ENCODE results near the gene ATXN1. TPM values are rescaled to one million over a fixed set of nuclear protein-coding genes. Genes with fewer than 3 reads are reported as not detected.

The ATXN1 gene
- total RNA-seq, 4 donors from 2014 or later: 16.3 to 52.2 (median 25.7) TPM

GRCh38 chr6:16415677-16416076, 345.6 kb downstream of the ATXN1 start:
- H3K4me3 ChIP-seq (ENCODE audit: low read depth, poor library complexity, severe bottlenecking): no peak overlapping the region
- 84 to 88% methylated on average over 6 of the region's 6 CpGs for WGBS, 2 donors
- no peak for DNase-seq (ENCODE audit: low spot score in 2 of 2)
- TF ChIP-seq CTCF (IDR thresholded peaks at IDR 0.05) (no peak), POLR2A (IDR thresholded peaks at IDR 0.05) (no peak)
- intact Hi-C loops (cut with DNase I; ENCODE audit: low total_unique reads): no loop called here

- no peak overlapping the region for H3K4me3 ChIP-seq (ENCODE audit: low read depth, poor library complexity, severe bottlenecking)
- 51 to 61% methylated on average over 5 of the region's 5 CpGs for WGBS, 2 donors
- intact Hi-C loops (cut with DNase I; ENCODE audit: low total_unique reads): no loop called here
- TF ChIP-seq CTCF (IDR thresholded peaks at IDR 0.05): no peak
- TF ChIP-seq POLR2A (IDR thresholded peaks at IDR 0.05): no peak
- no peak for DNase-seq (ENCODE audit: low spot score in 2 of 2)
Measured at GRCh38 chr6:16414205-16414604, 347.1 kb downstream of the ATXN1 start.

GRCh38 chr6:16413399-16413798, 347.9 kb downstream of the ATXN1 start:
- TF ChIP-seq POLR2A (IDR thresholded peaks at IDR 0.05) (no peak), CTCF (IDR thresholded peaks at IDR 0.05) (no peak)
- no peak for DNase-seq (ENCODE audit: low spot score in 2 of 2)
- 70 to 78% methylated on average over 4 of the region's 4 CpGs for WGBS, 2 donors
- no peak overlapping the region for H3K4me3 ChIP-seq (ENCODE audit: low read depth, poor library complexity, severe bottlenecking)
- intact Hi-C loops (cut with DNase I; ENCODE audit: low total_unique reads): no loop called here

DNA sequence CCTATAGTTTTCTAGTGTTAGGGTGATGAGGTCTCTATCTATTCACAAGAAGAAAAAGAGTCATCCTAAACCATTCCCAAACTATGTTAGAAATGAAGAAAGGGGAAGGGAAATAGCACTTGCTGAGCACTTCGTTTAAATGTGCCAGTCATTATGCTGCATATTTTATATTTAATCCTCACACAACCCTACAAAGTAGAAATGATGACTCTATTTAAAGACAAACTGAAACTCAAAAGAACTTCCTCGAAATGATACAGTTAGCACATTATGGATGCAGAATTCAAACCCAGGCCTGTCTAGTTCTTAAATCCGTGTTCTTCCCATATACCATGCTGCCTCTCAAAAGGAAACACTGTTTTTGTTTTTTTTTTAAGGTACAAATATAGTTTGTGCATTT, 348.3 kb downstream of the ATXN1 start:
- intact Hi-C loops (cut with DNase I; ENCODE audit: low total_unique reads): no loop called here
- DNase-seq (ENCODE audit: low spot score in 2 of 2): no peak
- TF ChIP-seq CTCF (IDR thresholded peaks at IDR 0.05): no peak
- TF ChIP-seq POLR2A (IDR thresholded peaks at IDR 0.05): no peak
- WGBS, 2 donors: 59 to 64% methylated on average over 3 of the region's 3 CpGs
- no peak overlapping the region for H3K4me3 ChIP-seq (ENCODE audit: low read depth, poor library complexity, severe bottlenecking)

- 78 to 87% methylated on average over 4 of the region's 4 CpGs for WGBS, 2 donors
- no peak for DNase-seq (ENCODE audit: low spot score in 2 of 2)
- TF ChIP-seq CTCF (IDR thresholded peaks at IDR 0.05) (no peak), POLR2A (IDR thresholded peaks at IDR 0.05) (no peak)
- no peak overlapping the region for H3K4me3 ChIP-seq (ENCODE audit: low read depth, poor library complexity, severe bottlenecking)
- intact Hi-C loops (cut with DNase I; ENCODE audit: low total_unique reads): no loop called here
Measured at GRCh38 chr6:16412171-16412570, 349.1 kb downstream of the ATXN1 start.

Data from lower leg skin (tissue), 4 donors.